GM15510 (cell line): ENCODE data around the gene HMX1.

ENCODE experiments used
- POLR2A ChIP-seq: IDR thresholded peaks from 3 replicates; pipeline ENCODE4 v1.6.1; 2011; ENCODE audit warnings: borderline replicate concordance; ENCODE audit not compliant: insufficient read length; ENCODE audit errors: extremely low read depth

HMX1 gene

DNA sequence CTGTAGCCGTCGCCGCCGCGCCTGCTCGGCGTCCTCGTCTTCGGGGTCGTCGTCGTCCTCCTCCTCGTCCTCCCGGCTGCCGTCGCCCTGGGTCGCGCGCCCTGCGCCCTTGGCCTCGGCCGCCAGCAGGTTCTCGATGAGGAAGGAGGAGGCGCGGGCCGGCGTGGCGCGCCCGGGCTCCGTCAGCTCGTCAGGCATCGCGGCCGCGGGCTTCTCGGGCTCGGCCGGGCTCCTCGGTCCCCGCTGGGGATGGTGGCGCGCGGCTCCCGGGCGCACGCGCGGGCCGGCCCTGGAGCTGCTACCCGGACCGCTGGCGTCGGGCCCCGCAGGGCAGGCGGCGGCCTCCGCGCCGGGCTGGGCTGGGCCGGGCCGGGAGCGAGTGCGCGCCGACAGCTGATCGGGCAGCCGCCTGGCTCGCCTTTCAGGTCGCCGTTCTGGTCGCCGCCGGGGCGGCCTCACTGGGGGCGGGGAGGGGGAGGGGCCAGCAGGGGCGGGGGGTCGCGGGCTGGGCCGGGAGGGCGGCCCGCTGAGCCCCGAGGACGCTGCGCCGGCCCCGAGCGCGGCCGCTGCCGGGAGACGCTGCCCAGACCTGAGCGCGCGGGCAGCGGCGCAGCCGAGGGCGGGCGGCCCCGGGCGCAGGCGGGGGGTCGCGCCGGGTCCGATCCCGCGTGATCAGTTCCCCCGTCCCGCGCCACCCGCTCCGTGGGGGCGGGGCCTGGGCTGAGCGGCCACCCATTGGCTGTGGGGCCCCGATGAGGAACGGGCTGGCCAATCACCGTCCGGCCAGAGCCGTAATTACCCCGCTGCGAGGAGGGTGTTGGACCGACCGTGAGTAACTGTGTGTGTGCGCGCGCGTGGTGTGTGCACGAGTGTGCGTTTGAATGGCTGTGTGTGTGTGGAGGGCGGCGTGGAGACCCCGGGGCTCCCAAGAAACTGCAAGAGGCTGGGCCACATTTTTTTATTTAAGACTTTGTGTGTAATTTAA lies at the start of gene HMX1:
Gene HMX1, minus strand, starts transcription at position 423 of the 985 bp plus-strand sequence. Its CDS starts 225 bp downstream, at position 198.
- no peak for TF ChIP-seq POLR2A

DNA sequence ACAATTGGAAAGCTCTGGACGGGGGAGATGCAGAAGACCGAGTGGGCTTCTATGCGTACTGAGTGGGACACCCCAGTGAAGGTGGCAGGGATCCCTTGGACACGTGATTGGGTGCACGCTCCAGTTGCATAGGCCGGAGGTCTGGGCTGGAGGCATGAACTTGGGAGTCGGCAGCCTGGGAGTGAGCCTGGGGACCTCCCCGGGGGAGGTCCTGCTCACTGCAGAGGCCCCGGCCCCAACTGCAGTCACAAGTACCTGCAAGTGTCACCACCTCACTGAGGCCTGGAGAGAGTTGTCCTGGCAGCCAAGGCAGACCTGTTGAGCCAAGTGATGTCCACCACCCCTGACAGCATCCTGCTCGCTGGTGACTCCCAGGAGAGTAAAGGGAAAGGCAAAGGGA lies 49.3 kb upstream of the HMX1 start:
- no peak for TF ChIP-seq POLR2A

- no peak for TF ChIP-seq POLR2A
These were observed 48.8 kb upstream of the HMX1 start for GRCh38 chr4:8920289-8920965.

GRCh38 chr4:8919651-8920288 lies 48.1 kb upstream of the HMX1 start:
- no peak for TF ChIP-seq POLR2A

GRCh38 chr4:8917868-8918783 lies 46.5 kb upstream of the HMX1 start:
- TF ChIP-seq POLR2A = no peak

DNA sequence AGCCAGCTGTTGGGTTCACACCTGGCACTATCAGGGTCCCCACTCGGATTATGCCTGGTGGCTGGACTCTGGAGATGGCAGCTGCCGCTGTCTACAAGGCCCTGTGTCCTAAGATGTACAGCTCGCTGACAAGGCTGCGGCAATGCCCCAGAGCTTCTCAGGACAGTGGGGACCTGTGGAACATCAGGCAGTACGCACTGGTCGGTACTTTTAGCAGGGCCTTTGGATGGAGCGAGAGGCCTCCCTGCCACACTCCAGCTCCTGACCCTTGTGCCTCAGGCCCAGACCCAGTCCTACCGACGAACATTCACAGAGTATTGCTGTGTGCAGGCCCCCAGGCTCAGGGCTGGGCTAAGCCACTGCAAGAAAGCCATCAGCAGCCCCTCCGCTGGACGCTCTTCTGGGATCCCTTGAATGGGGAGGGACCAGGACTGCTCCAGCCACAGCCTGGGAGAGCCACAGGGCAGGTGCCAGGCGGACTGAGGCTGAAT lies 45.7 kb upstream of the HMX1 start:
- TF ChIP-seq POLR2A = no peak

- TF ChIP-seq POLR2A = no peak
These were observed 45.3 kb upstream of the HMX1 start for GRCh38 chr4:8916906-8917305.

DNA sequence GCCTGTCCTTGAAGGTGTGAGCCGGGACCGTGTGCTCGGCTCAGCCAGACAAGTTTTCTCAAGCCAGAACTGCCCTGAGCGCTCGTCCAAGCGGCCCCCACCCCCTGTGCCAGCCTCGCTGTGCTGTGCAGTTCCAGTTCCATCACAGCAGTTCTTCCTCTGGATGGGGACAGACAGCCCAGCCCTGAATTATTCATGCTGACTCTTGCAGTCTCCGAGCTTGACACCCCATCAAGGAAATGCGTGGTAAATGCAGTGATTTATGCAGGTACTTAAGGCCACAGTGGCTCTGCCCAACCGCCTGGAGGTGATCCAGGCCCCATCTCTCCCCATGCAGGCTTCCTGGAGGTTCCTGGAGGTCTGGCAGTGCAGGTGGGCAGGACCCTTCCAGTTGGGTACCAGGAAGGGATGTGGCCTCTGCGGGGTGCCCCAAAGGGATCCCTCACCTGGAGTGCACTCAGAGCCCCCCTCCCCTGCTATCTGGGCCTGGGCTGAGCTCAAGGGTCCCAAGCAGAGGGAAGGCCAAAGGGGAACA lies 44.8 kb upstream of the HMX1 start:
- no peak for TF ChIP-seq POLR2A

DNA sequence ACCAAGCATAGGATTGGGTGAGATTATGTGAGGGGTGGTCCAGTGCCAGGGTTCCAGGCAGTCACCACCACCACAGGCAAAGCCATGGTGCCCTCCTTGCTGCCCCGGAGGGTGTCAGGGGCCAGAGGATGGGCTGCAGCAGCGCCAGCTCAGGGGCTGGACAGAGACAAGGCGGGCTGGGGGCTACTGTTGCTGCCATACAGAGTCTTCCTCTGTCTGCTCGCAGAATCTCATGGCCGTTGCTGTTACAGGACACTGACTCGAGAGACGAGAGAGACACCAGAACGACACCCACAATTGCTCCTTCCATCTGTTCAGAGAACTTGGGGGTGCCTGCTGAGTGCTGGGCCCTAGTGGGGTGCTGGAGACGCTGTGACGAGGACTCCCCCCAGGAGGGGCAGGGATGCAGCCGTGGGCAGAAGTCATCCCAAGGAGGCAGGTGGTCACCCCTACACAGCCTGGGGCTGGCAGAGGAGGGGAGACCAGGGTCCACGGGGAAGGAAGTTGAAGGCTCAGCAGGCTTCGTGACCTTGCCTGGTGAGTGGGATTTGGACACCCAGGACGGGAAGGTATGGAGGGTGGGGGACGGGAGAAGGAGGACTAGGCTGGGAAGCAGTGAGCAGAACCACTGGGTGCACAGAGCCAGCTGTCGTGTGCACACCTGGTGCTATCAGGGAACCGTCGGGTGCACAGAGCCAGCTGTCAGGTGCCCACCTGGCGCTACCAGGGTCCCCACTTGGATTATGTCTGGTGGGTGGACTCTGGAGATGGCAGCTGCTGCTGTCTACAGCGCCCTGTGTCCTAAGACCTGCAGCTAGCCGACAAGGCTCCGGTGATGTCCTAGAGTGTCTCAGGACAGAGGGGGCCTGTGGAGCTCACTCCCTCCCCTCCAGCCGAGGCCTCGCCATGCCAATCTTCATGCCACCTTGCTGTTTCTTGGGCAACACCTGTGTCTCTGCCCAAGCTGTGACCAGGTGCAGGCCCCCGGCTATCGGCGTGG lies 43.9 kb upstream of the HMX1 start:
- no peak for TF ChIP-seq POLR2A

GRCh38 chr4:8914461-8915171 lies 43.0 kb upstream of the HMX1 start:
- TF ChIP-seq POLR2A = no peak

DNA sequence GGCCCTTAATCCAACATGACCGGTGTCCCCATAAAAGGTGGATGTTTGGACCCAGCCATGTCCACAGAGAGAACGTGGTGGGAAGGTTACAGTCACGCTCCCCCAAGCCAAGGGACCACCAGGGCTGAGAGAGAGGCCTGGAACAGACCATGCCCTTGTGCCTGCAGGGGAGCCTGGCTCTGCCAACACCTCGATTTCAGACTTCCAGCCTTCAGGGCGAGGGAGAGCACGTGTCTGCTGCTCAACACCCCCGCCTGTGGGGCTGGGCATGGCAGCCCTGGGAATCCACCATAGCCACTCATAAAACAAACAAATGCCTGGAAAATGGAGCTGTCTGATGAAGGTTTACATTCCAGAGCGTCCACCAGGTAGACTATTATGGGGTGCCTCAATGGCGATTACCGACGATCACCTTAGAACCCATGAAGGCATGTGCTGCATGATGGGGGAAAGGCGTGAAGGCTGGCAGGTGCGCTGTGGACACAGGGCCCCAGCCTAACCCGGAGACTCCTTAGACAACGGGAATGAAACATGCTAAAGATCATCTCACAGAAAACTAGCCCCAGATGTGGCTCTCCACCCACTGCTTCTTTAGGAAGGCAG lies 42.3 kb upstream of the HMX1 start:
- no peak for TF ChIP-seq POLR2A

DNA sequence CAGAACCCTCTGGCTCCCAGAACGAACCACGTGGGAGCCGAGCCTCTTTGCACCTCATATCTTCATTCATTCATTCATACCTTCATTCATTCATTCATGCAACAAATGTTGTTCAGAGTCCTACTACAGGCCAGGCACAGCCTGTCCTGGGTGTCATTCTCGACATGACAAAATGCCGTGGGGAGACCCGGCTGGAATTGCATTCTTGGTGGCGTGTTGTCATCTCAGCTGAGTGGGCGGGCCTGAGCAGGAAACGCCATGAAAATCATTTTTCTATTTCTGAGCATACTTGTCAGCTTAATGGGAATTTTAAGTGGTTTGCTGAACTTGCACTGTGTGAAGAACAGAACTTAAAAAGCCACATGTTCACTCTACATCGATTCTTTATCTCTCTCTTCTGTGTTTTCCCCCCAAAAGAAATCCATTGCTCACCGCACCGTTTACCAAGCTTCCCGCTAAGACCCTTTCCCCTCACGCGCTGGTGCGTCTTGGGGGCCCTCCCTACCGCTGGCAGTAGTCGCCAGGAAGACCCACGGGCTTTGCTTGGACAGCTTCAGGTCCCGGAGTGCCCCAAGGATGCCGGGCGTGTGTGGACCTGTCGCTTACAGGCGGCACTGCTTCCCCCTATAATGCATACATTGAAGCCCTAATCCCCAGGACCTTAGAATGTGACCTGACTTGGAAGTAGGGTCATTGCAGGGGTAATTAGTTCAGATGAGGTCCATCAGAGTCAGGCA lies 41.6 kb upstream of the HMX1 start:
- TF ChIP-seq POLR2A = no peak

GRCh38 chr4:8912506-8912905 lies 40.9 kb upstream of the HMX1 start:
- no peak for TF ChIP-seq POLR2A
